NK-92 (cell line): ENCODE results near the gene LYPD3.
"Not testable (repeated sequence)": the region's sequence is repeated elsewhere in the genome, so short reads cannot be mapped to it uniquely, and the experiment has no call there.

ENCODE experiments used
- DNase-seq: peaks from one replicate; lab custom pipeline; 2025; ENCODE audit not compliant: unreplicated experiment; lab: John Stamatoyannopoulos, UW

LYPD3 gene

DNA sequence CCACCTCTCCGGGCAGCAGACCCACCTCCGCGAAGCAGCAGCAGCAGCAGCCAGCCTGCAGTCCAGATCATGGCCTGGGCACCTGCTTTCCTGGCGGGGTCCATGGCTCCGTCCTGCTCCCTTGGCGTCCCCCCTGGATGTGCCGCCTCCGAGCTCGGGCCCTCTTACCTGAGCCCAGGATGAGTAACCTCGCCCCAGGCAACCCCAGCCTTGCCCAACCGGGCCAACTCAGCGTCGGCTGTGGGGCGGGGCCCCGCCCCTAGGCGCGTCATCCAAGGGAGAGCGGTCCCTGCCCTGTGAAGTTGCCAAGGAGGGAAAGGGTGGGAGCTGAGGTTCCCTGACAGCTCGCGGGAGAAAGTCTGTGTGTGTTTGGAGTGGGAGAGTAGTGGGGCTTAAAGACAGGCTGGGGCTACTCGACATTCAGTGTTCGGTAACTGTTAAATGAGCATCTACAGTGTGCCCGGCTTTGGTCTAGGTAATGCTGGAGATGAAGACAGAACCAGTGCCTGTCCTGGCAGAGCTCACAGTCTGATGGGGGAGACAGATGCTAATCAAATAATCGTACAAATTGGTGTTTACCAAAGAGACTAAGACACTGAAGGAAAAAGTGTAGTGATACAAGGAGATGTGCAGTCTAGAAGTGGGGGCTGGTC is at the start of gene LYPD3:
Gene LYPD3, minus strand, starts transcription at position 141 of the 653 bp plus-strand sequence. Its CDS starts 37 bp downstream, at position 104.
- no peak for DNase-seq

DNA sequence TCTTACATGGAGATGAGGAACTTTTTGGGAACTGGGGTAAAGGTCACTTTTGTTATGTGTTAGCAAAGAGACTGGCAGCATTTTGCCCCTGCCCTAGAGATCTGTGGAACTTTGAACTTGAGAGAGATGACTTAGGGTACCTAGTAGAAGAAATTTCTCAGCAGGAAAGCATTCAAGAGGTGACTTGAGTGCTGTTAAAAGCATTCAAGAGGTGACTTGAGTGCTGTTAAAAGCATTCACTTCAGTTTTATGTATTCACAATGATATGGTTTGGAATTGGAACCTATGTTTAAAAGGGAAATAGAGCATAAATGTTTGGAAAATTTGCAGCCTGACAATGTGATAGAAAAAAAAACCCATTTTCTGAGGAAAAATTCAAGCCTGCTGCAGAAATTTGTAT is 47.0 kb upstream of the LYPD3 start:
- not testable (repeated sequence) for DNase-seq

DNA sequence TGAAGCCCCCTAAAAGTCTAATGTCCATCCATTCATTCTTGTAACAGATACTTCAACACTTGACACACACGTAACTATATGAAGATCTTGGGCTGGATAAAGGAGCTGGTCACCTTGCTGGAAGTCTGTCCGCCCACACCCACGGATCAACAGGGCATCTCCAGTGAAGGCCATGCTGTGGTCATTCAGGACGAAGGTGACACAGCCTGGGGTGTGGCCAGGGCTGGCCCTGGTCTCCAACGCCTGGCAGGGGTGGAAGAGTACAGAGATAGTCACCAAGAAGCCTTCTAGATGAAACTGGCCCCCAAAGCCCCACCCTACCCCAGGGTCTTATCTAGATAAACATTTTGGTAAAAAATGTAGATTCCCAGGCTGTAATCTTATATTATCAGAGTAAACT is 45.9 kb upstream of the LYPD3 start:
- DNase-seq = no peak

DNA sequence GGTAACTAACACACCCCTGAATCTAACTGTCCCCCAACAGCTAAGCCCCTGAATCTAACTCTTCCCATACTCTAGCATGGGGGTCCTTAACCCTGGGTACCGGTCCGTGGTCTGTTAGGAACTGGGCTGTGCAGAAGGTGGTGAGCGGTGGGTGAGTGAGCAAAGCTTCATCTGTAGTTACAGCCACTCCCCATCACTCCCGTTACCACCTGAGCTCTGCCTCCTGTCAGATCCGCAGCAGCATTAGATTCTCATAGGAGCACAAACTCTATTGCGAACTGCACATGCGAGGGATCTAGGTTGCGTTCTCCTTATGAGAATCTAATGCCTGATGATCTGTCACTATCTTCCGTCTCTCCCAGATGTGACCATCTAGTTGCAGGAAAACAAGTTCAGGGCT is 45.3 kb upstream of the LYPD3 start:
- DNase-seq = no peak

DNA sequence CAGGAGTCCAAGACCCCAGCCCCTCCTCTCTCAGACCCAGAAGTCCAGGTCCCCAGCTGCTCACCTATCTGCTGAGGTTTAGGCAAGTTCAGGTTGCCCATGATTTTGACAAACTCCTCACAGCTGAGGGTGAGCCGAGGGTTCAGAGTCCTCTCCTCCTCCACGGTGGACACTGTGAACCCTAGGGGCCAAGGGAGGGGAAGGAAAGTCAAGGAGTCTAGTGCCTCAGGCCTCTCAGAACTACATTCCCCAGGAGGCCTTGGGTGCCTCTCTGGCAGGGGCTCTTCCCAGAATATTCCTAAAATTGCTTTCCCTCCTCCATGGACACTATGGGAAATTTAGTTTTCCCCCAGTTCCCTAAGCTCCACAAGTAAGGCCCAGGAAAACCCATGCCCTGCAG is 42.5 kb upstream of the LYPD3 start:
- DNase-seq = no peak

DNA sequence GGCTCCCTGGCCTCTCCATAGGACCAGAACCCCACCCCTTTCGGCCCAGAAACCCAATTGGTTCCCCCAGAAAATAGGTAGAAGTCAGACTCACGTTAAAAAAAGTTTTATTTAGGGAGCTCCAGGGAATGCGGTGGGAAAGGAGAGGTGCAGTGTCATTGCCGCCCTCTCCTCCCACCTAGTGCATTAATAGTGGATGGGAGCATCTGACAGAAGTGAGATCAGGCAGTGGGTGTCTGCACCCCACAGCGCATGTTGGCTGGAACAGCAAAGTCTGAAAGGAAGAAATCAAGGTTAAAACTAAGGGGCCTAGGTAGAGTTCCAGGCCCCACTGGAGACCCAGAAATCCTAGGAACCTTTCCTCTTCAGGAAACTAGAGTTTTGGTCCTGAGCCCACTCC is 41.2 kb upstream of the LYPD3 start:
- DNase-seq = no peak

DNA sequence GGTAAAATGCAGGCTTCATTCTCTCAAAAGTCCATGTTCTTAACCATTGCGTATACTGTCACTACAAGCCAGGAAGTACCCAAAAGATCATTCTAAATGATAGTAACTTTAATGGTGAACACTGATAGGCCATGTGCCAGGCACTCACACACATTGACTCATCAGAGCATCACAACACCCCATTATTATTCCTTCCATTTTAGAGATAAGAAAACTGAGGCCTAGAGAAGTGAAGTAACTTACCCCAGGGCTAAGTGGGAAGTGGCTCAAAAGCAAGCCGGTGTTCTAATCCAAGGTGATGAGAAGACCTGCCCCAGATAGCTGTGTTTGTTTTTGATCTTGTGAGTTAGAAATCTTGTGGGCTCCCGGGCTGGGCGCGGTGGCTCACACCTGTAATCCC is 40.5 kb upstream of the LYPD3 start:
- no peak for DNase-seq

DNA sequence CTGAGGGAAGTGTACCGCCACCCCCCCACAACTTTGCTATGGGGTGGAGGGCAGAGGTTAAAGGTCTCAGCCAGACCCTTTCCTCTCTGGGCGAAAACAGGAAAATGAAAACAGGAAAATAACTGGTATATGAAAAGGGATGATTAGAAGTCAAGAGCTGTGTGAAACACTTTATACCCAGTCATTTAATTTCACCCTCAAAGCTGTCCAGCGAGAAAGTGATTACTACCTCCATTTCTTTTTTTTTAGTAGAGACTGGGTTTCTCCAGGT is 39.7 kb upstream of the LYPD3 start:
- DNase-seq = no peak

DNA sequence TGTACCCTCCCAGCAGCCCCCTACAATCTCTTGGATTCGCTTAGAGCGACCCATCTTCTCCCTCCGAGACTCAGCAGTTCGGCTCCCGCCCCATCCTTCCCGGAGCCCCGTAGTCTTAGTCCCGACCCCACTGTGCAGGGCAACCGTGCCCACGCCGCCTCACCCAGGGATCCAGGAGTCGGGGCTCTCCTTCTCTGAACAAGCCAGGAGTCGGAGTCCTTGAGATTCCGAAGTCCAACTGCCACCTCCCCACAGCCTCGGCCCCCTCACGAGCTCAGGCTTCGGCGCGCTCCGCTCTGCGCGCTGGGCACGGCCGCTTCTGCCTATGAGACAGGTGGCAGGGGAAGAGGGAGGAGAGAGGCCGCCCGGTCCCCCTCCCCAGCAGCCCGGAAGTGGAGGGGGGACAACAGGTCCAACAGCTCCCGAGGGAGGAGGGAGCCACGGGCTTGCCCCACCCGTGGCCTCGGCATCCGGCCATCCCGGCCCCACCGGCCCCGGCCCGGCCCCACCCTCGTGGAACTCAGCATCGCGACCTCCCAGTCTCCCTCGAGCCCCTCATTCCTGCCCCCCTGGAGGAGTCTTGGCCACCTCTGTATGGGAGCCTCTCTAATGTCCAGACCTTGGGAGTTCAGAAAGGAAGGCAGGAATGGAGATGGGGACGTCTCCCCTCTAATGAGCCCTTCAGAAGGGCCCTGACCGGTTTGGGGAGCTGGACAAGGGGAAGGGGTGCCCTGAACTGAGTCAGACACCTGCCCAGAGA is 39.2 kb upstream of the LYPD3 start, which contains the start of gene PHLDB3:
Gene PHLDB3, minus strand, starts transcription at position 321 of the 760 bp plus-strand sequence. CDS start 628 bp downstream, outside the sequence.
- DNase-seq = no peak

DNA sequence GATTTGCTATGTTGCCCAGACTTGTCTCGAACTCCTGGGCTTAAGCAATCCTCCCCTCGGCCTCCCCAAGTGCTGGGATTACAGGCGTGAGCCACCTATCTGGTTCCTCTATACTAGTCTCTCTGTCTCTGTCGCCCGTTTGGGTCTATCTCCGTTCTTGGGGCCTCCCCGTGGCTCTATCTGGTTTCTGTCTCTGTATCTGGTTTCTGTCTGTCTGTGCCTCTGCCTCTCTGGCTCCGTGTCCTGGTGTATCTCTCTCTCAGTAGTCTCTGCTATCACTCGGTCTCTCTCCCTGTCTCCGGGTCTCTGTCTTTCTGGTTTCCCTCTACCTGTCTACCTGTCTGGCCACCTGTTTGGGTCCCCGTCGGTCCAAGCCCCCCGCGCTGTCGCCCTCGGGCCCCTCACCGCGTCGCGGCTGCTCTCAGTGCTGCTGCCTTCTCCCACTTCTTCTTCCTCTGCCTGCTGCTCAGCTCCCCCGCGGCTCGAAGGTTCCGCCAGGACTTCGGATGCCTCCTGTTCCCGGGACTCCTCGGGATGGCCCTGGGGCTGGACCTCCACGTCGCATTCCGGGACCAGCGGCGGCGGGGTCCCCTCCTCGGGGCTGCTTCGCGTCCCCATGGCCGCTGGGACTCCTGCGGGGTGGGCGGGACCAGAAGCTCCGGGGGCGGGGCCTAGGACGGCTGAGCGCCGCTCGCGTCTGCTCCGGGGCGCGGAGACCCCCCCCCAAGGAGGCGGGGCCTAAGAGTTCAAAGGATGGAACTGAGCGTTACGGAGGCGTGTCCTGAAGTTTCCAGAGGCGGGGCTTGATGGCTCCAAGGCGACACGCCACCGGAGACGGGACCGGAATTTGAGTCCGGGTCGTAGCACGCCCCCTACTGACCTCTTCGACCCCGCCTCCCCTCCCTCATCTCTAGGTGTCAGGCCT is 38.4 kb upstream of the LYPD3 start:
- DNase-seq = peak; percentile 89

DNA sequence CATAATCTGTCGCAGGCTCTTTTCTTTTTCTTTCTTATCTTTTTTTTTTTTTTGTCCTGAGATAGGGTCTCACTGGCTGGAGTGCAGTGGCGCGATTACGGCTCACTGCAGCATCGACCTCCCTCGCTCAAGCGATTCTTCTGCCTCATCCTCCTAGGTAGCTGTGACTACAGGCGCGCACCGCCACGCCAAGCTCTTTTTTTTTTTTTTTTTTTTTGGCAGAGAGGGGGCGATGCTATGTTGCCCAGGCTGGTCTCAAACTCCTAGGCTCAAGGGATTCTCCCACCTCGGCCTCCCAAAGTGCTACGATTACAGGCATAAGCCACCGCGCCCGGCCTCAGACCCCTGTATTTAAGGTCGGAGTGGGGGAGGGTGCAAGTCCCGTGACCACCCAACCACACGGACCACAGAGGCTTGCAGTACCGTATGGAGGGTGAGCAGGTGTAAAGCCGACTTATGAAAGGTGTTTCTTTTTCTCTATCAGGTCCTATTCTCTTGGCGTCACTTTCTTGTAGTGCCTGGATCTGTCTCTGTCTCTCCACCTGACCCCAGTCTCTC is 37.1 kb upstream of the LYPD3 start:
- no peak for DNase-seq

DNA sequence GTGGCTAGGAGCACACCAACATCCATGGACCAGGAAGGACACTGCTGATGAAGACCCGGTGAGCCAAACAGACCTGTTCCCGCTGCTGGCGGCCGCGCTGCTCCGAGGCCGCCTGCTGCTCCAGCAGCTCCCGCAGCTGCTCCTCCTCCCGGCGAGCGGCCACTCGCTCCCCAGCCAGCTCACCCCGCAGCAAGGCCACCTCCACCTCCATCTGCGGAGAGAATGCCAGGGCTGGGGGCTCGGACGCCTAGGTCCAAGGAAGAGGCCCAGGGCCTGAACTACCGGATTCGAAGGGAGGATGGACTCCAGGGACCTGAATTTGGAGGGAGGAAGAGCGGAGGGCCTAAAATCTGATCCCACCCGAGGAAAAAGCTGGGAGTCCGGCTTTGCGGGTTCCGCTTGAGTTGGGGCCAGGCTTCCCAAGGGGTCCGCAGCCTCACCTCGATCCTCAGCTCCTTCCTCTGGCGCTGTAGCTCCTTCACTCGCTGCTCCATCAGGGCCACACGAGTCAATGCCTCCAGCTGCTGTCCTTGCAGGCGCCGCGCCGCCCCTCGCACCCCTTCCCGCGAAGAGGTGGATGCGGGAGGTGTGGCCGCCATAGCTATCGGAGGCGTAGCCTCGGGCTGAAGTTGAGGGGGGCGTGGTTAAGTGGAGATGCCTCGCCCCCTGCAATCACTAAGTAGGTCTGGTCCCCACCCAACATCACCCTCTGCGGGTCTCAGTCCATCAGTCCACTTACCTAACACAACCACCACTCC is 36.4 kb upstream of the LYPD3 start:
- no peak for DNase-seq

DNA sequence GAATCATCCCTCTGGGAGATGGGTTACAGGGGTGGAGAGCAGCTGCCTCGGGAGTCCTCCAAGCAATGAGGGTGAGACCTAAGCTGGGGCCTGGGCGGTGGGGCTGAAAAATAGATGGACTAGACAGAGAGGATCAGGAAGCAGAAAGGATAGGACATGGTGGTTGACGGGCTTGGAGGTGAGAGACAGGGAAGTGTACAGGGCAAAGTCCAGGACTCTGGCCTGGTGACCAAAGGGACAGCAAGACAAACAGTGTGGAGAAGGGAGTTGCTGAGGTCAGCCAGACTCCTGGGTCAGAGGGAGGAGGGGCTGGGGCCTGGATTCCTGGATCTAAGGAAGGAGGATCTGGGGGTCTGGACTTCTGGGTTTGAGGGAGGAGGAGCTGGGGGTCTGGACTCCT is 33.6 kb upstream of the LYPD3 start:
- no peak for DNase-seq

DNA sequence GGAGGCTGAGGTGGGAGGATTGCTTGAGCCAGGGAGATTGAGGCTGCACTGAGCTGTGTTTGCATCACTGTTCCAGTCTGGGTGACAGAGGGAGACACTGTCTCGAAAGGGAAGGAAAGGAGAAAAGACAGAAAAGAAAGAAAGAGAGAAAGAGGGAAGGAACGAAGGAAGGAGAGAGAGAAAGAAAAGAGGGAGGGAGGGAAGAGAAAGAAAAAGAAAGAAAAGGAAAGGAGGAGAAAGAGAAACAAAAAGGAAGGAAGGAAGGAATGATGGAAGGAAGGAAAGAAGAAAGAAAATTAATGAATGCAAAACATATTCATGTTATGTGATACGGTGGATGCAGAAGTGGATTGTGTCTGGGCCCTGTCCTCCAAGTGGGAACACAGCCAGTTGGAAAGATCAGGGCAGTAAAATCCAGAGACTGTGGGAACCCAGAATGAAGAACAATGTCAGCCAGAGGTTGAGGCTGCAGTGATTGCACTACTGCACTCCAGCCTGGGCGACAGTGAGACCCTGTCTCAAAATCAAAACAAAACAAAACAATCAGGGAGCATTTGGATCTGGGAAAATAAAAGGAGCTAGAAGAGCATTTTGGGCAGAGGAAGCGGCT is 32.9 kb upstream of the LYPD3 start:
- DNase-seq = no peak

DNA sequence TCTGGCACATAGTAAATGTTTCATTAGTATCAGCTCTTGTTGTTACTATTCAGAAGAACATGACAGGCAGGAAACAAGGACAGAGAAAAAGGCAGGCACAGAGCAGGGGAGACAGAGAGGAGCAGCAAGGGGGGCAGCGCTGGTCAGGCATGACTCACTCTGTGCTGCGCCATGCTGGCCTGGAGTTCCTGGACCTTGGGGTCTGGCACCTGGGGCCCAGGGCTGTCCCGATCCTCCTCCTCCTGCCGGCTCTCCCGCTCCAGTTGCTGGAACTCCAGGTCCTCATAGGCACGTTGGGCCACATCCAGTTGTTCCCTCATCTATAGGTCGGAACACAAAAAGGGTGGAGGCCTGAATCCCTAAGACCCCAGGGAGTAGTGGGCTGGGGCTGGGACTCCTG is 31.6 kb upstream of the LYPD3 start:
- no peak for DNase-seq

DNA sequence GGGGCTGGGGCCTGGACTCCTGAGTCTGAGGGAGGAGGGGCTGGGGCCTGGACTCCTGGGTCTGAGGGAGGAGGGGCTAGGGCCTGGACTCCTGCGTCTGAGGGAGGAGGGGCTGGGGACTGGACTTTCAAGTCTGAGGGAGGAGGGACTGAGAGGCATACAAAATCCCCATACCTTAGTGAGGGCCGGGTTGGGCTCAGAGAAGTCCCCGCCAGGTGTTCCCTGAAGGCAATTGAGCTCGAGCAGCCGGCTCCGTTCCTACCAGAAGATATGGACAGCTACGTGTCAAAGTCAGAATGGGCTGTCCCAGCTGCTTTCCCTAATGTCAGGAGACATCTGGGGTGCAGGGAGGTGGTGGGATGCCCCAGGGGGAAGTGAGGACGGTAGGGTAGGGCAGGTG is 29.7 kb upstream of the LYPD3 start:
- no peak for DNase-seq

DNA sequence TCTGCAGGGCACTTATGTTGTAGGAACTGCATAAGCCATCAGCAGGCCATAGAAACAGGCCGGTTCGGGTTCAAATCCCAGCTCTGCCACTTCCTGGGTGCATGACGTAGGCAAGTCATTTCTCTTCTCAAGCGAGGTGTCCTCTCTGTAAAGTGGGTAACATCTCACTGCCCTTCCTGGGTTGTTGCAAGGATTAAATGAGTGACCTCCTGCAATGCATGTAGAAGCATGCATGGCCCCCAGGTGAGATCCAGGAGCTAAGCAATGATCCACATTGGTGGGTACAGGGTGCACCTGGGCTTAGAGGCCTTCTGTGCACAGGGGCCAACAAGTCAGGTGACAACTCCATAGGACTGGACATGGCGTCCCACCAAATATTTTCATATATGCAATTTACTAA is 25.4 kb upstream of the LYPD3 start:
- DNase-seq = no peak

DNA sequence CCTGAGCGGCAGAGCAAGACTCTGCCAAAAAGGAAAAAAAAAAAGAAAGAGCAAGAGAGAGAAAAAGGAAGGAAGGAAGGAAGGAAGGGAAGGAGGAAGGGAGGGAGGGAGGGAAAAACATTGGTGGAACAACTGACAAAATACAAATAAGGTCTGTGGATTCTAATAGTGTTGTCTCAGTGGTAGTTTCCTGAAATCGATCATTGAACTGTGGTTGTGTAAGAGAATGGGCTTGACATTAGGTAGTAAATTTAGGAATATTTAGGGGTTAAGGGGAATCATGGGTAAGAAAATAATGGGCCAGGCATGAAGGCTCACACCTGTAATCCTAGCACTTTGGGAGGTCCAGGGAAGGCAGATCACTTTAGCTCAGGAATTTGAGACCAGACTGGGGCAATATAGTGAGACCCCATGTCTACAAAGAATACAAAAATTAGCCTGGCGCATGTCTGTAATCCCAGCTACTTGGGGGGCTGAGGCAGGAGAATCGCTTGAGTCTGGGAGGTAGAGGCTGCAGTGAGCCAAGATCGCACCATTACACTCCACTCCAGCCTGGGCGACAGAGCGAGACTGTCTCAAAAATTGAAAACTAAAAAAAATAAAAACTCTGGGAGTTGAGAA is 24.7 kb upstream of the LYPD3 start:
- no peak for DNase-seq

DNA sequence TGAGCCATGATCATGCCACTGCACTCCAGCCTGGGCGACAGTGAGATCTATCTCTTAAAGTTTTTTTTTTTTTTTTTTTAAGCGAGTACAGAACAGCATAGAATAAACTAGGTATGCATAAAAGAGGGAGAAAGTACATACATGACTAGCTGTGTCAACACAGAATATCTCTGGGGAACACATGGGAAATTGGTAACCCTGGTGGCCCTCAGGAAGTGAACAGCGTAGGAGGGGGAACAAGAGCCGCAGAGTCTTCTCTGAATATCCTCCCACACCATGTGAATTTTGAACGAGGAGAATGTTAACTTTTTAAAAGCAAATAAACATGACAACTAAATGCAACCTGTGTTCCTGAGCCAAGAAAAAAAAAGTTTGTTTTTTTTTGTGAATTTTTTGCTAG is 23.9 kb upstream of the LYPD3 start:
- DNase-seq = no peak

DNA sequence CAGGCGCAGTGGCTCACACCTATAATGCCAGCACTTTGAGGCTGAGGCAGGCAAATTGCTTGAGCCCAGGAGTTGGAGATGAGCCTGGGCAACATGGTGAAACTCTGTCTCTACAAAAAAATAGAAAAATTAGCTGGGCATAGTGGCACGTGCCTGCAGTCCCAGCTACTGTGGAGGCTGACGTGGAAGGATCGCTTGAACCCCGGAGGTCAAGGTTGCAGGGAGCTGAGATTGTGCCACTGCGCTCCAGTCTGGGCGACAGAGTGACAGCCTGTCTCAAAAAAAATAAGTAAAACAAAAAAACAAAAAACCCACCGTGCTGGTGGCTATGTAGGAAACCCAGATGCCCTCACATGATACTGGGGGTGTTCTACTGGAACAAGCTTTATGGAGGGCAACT is 22.8 kb upstream of the LYPD3 start:
- no peak for DNase-seq
